ENCODE measurements around the gene GSE1.

Gene GSE1

DNA sequence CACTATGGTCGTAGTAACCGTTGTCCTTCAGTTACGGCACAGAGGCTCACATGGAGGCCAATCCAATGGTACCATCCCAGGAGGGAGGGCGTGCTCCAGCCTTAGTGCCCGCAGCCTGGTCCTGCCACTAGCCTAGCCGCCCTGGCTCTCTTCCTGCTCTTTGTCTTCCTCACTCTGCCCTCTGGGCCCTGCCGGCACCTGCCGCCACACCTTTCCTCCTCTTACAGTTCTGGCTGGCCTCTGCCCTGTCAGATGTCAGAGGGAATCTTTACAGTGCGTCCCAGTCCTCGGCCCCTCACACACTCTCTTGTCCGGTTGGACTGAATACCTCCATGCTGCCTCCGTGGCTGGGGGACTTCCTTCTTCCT, 52.2 kb downstream of the GSE1 start:
- no peak for TF ChIP-seq EZH2phosphoT487 (IDR thresholded peaks at IDR 0.05; ENCODE audit: borderline replicate concordance, low read length)
- TF ChIP-seq, protein P1, sequence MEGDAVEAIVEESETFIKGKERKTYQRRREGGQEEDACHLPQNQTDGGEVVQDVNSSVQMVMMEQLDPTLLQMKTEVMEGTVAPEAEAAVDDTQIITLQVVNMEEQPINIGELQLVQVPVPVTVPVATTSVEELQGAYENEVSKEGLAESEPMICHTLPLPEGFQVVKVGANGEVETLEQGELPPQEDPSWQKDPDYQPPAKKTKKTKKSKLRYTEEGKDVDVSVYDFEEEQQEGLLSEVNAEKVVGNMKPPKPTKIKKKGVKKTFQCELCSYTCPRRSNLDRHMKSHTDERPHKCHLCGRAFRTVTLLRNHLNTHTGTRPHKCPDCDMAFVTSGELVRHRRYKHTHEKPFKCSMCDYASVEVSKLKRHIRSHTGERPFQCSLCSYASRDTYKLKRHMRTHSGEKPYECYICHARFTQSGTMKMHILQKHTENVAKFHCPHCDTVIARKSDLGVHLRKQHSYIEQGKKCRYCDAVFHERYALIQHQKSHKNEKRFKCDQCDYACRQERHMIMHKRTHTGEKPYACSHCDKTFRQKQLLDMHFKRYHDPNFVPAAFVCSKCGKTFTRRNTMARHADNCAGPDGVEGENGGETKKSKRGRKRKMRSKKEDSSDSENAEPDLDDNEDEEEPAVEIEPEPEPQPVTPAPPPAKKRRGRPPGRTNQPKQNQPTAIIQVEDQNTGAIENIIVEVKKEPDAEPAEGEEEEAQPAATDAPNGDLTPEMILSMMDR (IDR thresholded peaks at IDR 0.05; ENCODE audit: low read depth, low read length, poor library complexity, severe bottlenecking) = no peak
- Histone ChIP-seq H3K4me2 (ENCODE audit: low read length) (no peak overlapping the region), H3K4me1 (ENCODE audit: control insufficient read depth, low read length) (no peaks in the 10 kb centered on the region), H3F3A (ENCODE audit: control insufficient read depth, insufficient read depth) (no peaks in the 10 kb centered on the region), H3K27me3 (ENCODE audit: control insufficient read depth, low read length) (no peaks in the 10 kb centered on the region), H3K9me3 (ENCODE audit: control insufficient read depth, insufficient read depth, low read length) (no peaks in the 10 kb centered on the region), H3K36me3 (ENCODE audit: control insufficient read depth, low read length) (peaks cover 89% of the 10 kb centered on the region), H3K27ac (ENCODE audit: low read depth, low read length) (no peak overlapping the region), H3K79me2 (ENCODE audit: control insufficient read depth, low read length) (no peaks in the 10 kb centered on the region), H3K4me3 (ENCODE audit: low read length) (no peak overlapping the region), H3K9me2 (replicated peaks; ENCODE audit: control insufficient read depth, low read length) (no peaks in the 10 kb centered on the region), H4K20me1 (ENCODE audit: control insufficient read depth, insufficient read depth, low read depth, low read length) (peaks cover 3% of the 10 kb centered on the region; the same call in 1 of the 2 replicates)

DNA sequence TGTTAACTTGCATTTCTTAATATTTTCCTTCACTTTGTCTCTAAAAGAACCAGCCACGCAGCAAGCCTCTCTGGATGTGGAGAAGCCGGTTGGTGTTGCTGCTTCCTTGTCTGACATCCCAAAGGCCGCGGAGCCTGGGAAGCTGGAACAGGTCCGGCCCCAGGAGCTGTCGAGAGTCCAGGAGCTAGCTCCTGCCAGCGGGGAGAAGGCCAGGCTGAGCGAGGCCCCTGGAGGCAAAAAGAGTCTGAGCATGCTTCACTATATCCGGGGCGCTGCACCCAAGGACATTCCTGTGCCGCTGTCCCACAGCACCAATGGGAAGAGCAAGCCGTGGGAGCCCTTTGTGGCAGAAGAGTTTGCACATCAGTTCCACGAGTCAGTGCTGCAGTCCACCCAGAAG, 52.8 kb downstream of the GSE1 start:
- no peak for TF ChIP-seq EZH2phosphoT487 (IDR thresholded peaks at IDR 0.05; ENCODE audit: borderline replicate concordance, low read length)
- TF ChIP-seq, protein P1 (IDR thresholded peaks at IDR 0.05; ENCODE audit: low read depth, low read length, poor library complexity, severe bottlenecking) = no peak
- peaks cover 94% of the 10 kb centered on the region for H3K36me3 ChIP-seq (ENCODE audit: control insufficient read depth, low read length)

DNA sequence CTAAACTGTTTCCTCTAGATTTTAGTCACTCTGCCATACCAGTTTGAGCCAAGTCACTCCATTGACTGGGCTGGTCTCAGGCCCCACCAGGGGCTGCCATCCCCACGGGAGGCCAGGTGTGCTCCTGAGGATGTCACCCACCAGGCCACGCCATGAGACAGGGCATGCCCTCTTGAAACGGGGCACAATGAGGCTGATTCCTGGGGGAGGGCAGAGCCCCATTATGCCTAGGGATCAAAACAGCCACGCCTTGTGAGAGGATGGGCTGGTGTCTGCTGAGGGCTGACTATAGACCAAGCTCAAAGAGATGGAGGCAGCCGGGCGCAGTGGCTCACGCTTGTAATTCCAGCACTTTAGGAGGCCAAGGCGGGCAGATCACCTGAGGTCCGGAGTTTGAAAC, 54.1 kb downstream of the GSE1 start:
- H4K20me1 ChIP-seq (ENCODE audit: control insufficient read depth, insufficient read depth, low read depth, low read length) = peaks cover 3% of the 10 kb centered on the region; the same call in 1 of the 2 replicates
- no peak overlapping the region for H3K4me2 ChIP-seq (ENCODE audit: low read length)
- H3K4me1 ChIP-seq (ENCODE audit: control insufficient read depth, low read length) = no peaks in the 10 kb centered on the region
- H3K9me3 ChIP-seq (ENCODE audit: control insufficient read depth, insufficient read depth, low read length) = no peaks in the 10 kb centered on the region
- no peak for TF ChIP-seq EZH2phosphoT487 (IDR thresholded peaks at IDR 0.05; ENCODE audit: borderline replicate concordance, low read length)
- TF ChIP-seq, protein P1 (IDR thresholded peaks at IDR 0.05; ENCODE audit: low read depth, low read length, poor library complexity, severe bottlenecking) = no peak
- no peak overlapping the region for H3K27ac ChIP-seq (ENCODE audit: low read depth, low read length)
- peaks cover 97% of the 10 kb centered on the region for H3K36me3 ChIP-seq (ENCODE audit: control insufficient read depth, low read length)
- no peak overlapping the region for H3K4me3 ChIP-seq (ENCODE audit: low read length)
- H3K27me3 ChIP-seq (ENCODE audit: control insufficient read depth, low read length) = no peaks in the 10 kb centered on the region
- no peaks in the 10 kb centered on the region for H3K79me2 ChIP-seq (ENCODE audit: control insufficient read depth, low read length)
- no peaks in the 10 kb centered on the region for H3K9me2 ChIP-seq (replicated peaks; ENCODE audit: control insufficient read depth, low read length)
- H3F3A ChIP-seq (ENCODE audit: control insufficient read depth, insufficient read depth) = no peaks in the 10 kb centered on the region

More for the DNA sequence above, 52.8 kb downstream of the GSE1 start:
- Histone ChIP-seq H3K9me2 (replicated peaks; ENCODE audit: control insufficient read depth, low read length) (no peaks in the 10 kb centered on the region), H4K20me1 (ENCODE audit: control insufficient read depth, insufficient read depth, low read depth, low read length) (peaks cover 3% of the 10 kb centered on the region; the same call in 1 of the 2 replicates), H3K4me3 (ENCODE audit: low read length) (no peak overlapping the region), H3F3A (ENCODE audit: control insufficient read depth, insufficient read depth) (no peaks in the 10 kb centered on the region), H3K27me3 (ENCODE audit: control insufficient read depth, low read length) (no peaks in the 10 kb centered on the region), H3K4me1 (ENCODE audit: control insufficient read depth, low read length) (no peaks in the 10 kb centered on the region), H3K27ac (ENCODE audit: low read depth, low read length) (no peak overlapping the region), H3K9me3 (ENCODE audit: control insufficient read depth, insufficient read depth, low read length) (no peaks in the 10 kb centered on the region), H3K4me2 (ENCODE audit: low read length) (no peak overlapping the region), H3K79me2 (ENCODE audit: control insufficient read depth, low read length) (no peaks in the 10 kb centered on the region)

Measured in DOHH2 (cell line).